HepG2 (cell line): ENCODE data around the gene C22orf15. TPM values are rescaled to one million over a fixed set of nuclear protein-coding genes. Genes with fewer than 3 reads are reported as not detected.

Experiments used
- ASH2L ChIP-seq: fragments of 300-600, 200-600 bp; sonication (generic); IDR thresholded peaks from 2 replicates; pipeline ENCODE4 v1.7.0; 2017; ENCODE audit warnings: low read depth, mild to moderate bottlenecking, moderate library complexity, mixed read lengths, low read length; ENCODE audit not compliant: insufficient read length
- EHMT2 ChIP-seq: fragments of 200-600 bp; sonication (generic); IDR thresholded peaks from 2 replicates; pipeline ENCODE4 v1.7.0; 2017; ENCODE audit warnings: antibody characterized with exemption, low read depth, low read length, borderline replicate concordance
- FOXP1 ChIP-seq, 2 experiments: fragments of 450-650 bp in 1 of 2; IDR thresholded peaks; 2 replicates each; pipeline ENCODE4 v1.6.1; 2017 to 2018; ENCODE audit warnings: antibody characterized with exemption in 1 of 2
- HMGXB3 ChIP-seq: sonication (generic); formaldehyde crosslinking; IDR thresholded peaks from 2 replicates; pipeline ENCODE4 v1.4.0; 2020; ENCODE audit warnings: missing genetic modification reagents, borderline replicate concordance
- MIER2 ChIP-seq: IDR thresholded peaks from 2 replicates; pipeline ENCODE4 v1.6.1; 2016; ENCODE audit warnings: missing biosample characterization, missing genetic modification reagents
- NKX3-1 ChIP-seq: sonication (generic); formaldehyde crosslinking; IDR thresholded peaks from 2 replicates; pipeline ENCODE4 v1.5.0; 2020; ENCODE audit warnings: missing genetic modification reagents
- THAP11 ChIP-seq: IDR thresholded peaks from 2 replicates; pipeline ENCODE4 v1.6.1; 2016; ENCODE audit warnings: missing biosample characterization, missing genetic modification reagents
- ZBTB33 ChIP-seq: sonication (generic); formaldehyde crosslinking; IDR thresholded peaks from 2 replicates; pipeline ENCODE4 v1.4.0; 2020; ENCODE audit warnings: missing genetic modification reagents
- ZFP36L2 ChIP-seq: sonication (generic); formaldehyde crosslinking; IDR thresholded peaks from 2 replicates; pipeline ENCODE4 v1.4.0; 2020; ENCODE audit warnings: missing genetic modification reagents
- ZFP91 ChIP-seq: sonication (generic); formaldehyde crosslinking; IDR thresholded peaks from 2 replicates; pipeline ENCODE4 v1.9.0; 2022; ENCODE audit warnings: missing genetic modification reagents, mild to moderate bottlenecking, borderline replicate concordance
- ZNF329 ChIP-seq: sonication (generic); formaldehyde crosslinking; IDR thresholded peaks from 2 replicates; pipeline ENCODE4 v1.9.0; 2021; ENCODE audit warnings: low read depth, mild to moderate bottlenecking, missing genetic modification reagents
- ZNF567 ChIP-seq: sonication (generic); formaldehyde crosslinking; IDR thresholded peaks from 2 replicates; pipeline ENCODE4 v1.8.1; 2023; ENCODE audit warnings: mild to moderate bottlenecking, missing genetic modification reagents, borderline replicate concordance
- ZNF672 ChIP-seq: sonication (generic); formaldehyde crosslinking; IDR thresholded peaks from 2 replicates; pipeline ENCODE4 v1.8.1; 2022; ENCODE audit warnings: missing genetic modification reagents
- ZNF780A ChIP-seq: sonication (generic); formaldehyde crosslinking; IDR thresholded peaks from 2 replicates; pipeline ENCODE4 v1.8.0; 2022; ENCODE audit warnings: mild to moderate bottlenecking, missing genetic modification reagents, moderate library complexity
- ZSCAN29 ChIP-seq: sonication (generic); formaldehyde crosslinking; conservative IDR thresholded peaks from 2 replicates; pipeline ENCODE4 v1.4.0; 2020; ENCODE audit warnings: mild to moderate bottlenecking, missing genetic modification reagents
- ZSCAN5A ChIP-seq: sonication (generic); formaldehyde crosslinking; IDR thresholded peaks from 2 replicates; pipeline ENCODE4 v1.8.0; 2022; ENCODE audit warnings: mild to moderate bottlenecking, missing genetic modification reagents, borderline replicate concordance
- ZXDC ChIP-seq: sonication (generic); formaldehyde crosslinking; IDR thresholded peaks from 2 replicates; pipeline ENCODE4 v1.5.0; 2020; ENCODE audit warnings: mild to moderate bottlenecking, missing genetic modification reagents
- polyA plus RNA-seq, 8 experiments: library from polyadenylated mRNA; depleted of rRNA in 3 of 8; stranded (reverse) in 7 of 8; unstranded in 1 of 8; fragments of >200 nt; fragmentation: Illumina TruSeq in 4 of 8; extraction: Trizol in 4 of 8; gene quantifications; 2 replicates each; pipeline versions ENCODE4 v1.2.1 to v1.2.3, GENCODE V29; 2011 to 2016; ENCODE audit warnings: low read depth in 4 of 8, missing spikeins in 1 of 8, mixed read lengths in 1 of 8; ENCODE audit not compliant: insufficient read depth in 1 of 8
- total RNA-seq, 5 experiments: library from RNA; depleted of rRNA; stranded (reverse); fragments of >200 nt; fragmentation: Illumina TruSeq; extraction: Trizol; gene quantifications; 2 replicates each; pipeline ENCODE4 v1.2.3, GENCODE V29; 2016; ENCODE audit warnings: low read depth in 1 of 5

Gene C22orf15
- total and polyA plus RNA-seq, 2 of the 13 experiments (the other 11 are each of a cell fraction or from before 2014, with no cell fraction given) = not detected

- no peak for TF ChIP-seq HMGXB3
- no peak for TF ChIP-seq NKX3-1 (CRISPR knock-in tag)
- no peak for TF ChIP-seq MIER2 (CRISPR knock-in tag)
- TF ChIP-seq ZSCAN29 = no peak
- TF ChIP-seq ZBTB33 (CRISPR knock-in tag) = no peak
- no peak for TF ChIP-seq ZNF672 (CRISPR knock-in tag)
- TF ChIP-seq FOXP1 (IDR thresholded peaks at IDR 0.05) = no peak
- no peak for TF ChIP-seq FOXP1 (CRISPR knock-in tag; IDR thresholded peaks at IDR 0.05)
- no peak; the same call in 1 of the 2 replicates for TF ChIP-seq THAP11 (CRISPR knock-in tag)
- TF ChIP-seq EHMT2 = no peak
- TF ChIP-seq ZFP36L2 (CRISPR knock-in tag) = no peak
- no peak for TF ChIP-seq ZNF329 (CRISPR knock-in tag)
- no peak for TF ChIP-seq ZXDC
- no peak for TF ChIP-seq ZSCAN5A (CRISPR knock-in tag)
- no peak for TF ChIP-seq ASH2L
- no peak for TF ChIP-seq ZFP91 (CRISPR knock-in tag)
- no peak for TF ChIP-seq ZNF780A
- TF ChIP-seq ZNF567 (CRISPR knock-in tag) = no peak
Observed at GRCh38 chr22:23789638-23790037, 26.8 kb downstream of the C22orf15 start (continued).
